ENCODE data around the gene LDLRAD2.

DNA sequence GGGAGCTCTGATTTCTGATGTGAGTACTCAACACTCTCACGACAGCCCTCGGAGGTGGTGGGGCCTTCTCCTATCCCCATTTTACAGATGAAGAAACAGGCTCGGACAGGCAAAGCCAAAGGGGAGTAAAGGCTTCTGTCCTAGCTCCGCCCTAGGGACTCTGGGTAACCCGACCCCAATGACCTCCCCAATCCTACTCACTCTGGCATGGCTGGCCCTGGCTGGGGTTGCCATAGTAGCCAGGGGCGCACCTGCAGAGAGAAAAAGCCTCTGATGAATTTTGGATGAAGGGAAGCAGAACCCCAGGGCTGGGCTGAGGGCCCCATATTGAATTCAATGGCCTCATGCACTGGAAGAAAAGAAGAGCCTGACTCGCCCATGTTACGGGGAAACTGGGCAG, 61.1 kb downstream of the LDLRAD2 start:
- TF ChIP-seq, protein P1, sequence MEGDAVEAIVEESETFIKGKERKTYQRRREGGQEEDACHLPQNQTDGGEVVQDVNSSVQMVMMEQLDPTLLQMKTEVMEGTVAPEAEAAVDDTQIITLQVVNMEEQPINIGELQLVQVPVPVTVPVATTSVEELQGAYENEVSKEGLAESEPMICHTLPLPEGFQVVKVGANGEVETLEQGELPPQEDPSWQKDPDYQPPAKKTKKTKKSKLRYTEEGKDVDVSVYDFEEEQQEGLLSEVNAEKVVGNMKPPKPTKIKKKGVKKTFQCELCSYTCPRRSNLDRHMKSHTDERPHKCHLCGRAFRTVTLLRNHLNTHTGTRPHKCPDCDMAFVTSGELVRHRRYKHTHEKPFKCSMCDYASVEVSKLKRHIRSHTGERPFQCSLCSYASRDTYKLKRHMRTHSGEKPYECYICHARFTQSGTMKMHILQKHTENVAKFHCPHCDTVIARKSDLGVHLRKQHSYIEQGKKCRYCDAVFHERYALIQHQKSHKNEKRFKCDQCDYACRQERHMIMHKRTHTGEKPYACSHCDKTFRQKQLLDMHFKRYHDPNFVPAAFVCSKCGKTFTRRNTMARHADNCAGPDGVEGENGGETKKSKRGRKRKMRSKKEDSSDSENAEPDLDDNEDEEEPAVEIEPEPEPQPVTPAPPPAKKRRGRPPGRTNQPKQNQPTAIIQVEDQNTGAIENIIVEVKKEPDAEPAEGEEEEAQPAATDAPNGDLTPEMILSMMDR (IDR thresholded peaks at IDR 0.05 in 2 of 3, conservative IDR thresholded peaks at IDR 0.05 in 1 of 3; ENCODE audit: insufficient read depth in 2 of 3, low read depth in 1 of 3, low read length in 3 of 3): no peak
- no peak for TF ChIP-seq ESRRA (IDR thresholded peaks at IDR 0.05; ENCODE audit: borderline replicate concordance, low read depth)
- no peak for TF ChIP-seq CHD4 (IDR thresholded peaks at IDR 0.05; ENCODE audit: insufficient read depth, insufficient replicate concordance, low read depth, low read length, poor library complexity, severe bottlenecking)
- TF ChIP-seq TAF1 (IDR thresholded peaks at IDR 0.05; ENCODE audit: control insufficient read depth, extremely low read depth, insufficient read depth, low read length, severe bottlenecking): no peak
- TF ChIP-seq RAD21 (CRISPR knock-in tag; conservative IDR thresholded peaks at IDR 0.05 in 1 of 2, IDR thresholded peaks at IDR 0.05 in 1 of 2): no peak
- TF ChIP-seq KLF16 (IDR thresholded peaks at IDR 0.05): no peak
- no peak for TF ChIP-seq PRPF4 (IDR thresholded peaks at IDR 0.05; ENCODE audit: insufficient read depth, low read depth, low read length, poor library complexity, severe bottlenecking)
- no peak for TF ChIP-seq POLR2A (conservative IDR thresholded peaks at IDR 0.05)
- TF ChIP-seq GABPA (tag; conservative IDR thresholded peaks at IDR 0.05; ENCODE audit: low read depth): no peak
- no peak for TF ChIP-seq HCFC1 (IDR thresholded peaks at IDR 0.05; ENCODE audit: low read depth, low read length)
- TF ChIP-seq, protein P2, sequence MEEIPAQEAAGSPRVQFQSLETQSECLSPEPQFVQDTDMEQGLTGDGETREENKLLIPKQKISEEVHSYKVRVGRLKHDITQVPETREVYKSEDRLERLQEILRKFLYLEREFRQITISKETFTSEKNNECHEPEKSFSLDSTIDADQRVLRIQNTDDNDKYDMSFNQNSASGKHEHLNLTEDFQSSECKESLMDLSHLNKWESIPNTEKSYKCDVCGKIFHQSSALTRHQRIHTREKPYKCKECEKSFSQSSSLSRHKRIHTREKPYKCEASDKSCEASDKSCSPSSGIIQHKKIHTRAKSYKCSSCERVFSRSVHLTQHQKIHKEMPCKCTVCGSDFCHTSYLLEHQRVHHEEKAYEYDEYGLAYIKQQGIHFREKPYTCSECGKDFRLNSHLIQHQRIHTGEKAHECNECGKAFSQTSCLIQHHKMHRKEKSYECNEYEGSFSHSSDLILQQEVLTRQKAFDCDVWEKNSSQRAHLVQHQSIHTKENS (CRISPR knock-in tag; IDR thresholded peaks at IDR 0.05): no peak
- no peak for TF ChIP-seq RFX5 (IDR thresholded peaks at IDR 0.05; ENCODE audit: low read depth, low read length)

All from K562 (cell line).